RWPE2 (cell line): ENCODE data around the gene SH3YL1.

Source experiments
- ATAC-seq: fragments of 200-7000 bp; cut with Tn5 transposase; 3 replicates; pipeline ENCODE4 v1.9.1; 2021; ENCODE audit warnings: low read depth
- DNase-seq: peaks from one replicate; pipeline ENCODE4 v3.0.0-alpha.2; 2020; ENCODE audit warnings: low spot score
- H3K27ac ChIP-seq: fragments of 450-650 bp; 2 replicates; pipeline ENCODE4 v1.5.1; 2017; ENCODE audit warnings: mild to moderate bottlenecking; ENCODE audit not compliant: poor library complexity, severe bottlenecking
- H3K27me3 ChIP-seq: fragments of 250-450 bp; sonication (Bioruptor Pico); 2 replicates; pipeline ENCODE4 v1.5.1; 2021; ENCODE audit warnings: mild to moderate bottlenecking, moderate library complexity; ENCODE audit not compliant: insufficient read depth, poor library complexity, severe bottlenecking
- H3K36me3 ChIP-seq: fragments of 250-450 bp; sonication (Bioruptor Pico); 2 replicates; pipeline ENCODE4 v1.5.1; 2020; ENCODE audit warnings: low read depth, mild to moderate bottlenecking, moderate library complexity
- H3K4me1 ChIP-seq: fragments of 250-450 bp; sonication (Bioruptor Pico); 2 replicates; pipeline ENCODE4 v1.5.1; 2021; ENCODE audit warnings: mild to moderate bottlenecking, moderate library complexity; ENCODE audit not compliant: insufficient read depth, poor library complexity, severe bottlenecking
- H3K4me3 ChIP-seq: fragments of 250-450 bp; sonication (Bioruptor Pico); 2 replicates; pipeline ENCODE4 v1.5.1; 2021; ENCODE audit warnings: mild to moderate bottlenecking, moderate library complexity; ENCODE audit not compliant: severe bottlenecking
- H3K9me3 ChIP-seq: fragments of 250-450 bp; sonication (Bioruptor Pico); 2 replicates; pipeline ENCODE4 v1.5.1; 2021; ENCODE audit warnings: mild to moderate bottlenecking, moderate library complexity; ENCODE audit not compliant: severe bottlenecking
- TF ChIP-seq, protein P1 (sequence below): fragments of 450-650 bp; IDR thresholded peaks from one replicate; pipeline ENCODE4 v1.5.1; 2017; ENCODE audit warnings: mild to moderate bottlenecking, moderate library complexity; ENCODE audit not compliant: poor library complexity, severe bottlenecking

Gene SH3YL1

DNA sequence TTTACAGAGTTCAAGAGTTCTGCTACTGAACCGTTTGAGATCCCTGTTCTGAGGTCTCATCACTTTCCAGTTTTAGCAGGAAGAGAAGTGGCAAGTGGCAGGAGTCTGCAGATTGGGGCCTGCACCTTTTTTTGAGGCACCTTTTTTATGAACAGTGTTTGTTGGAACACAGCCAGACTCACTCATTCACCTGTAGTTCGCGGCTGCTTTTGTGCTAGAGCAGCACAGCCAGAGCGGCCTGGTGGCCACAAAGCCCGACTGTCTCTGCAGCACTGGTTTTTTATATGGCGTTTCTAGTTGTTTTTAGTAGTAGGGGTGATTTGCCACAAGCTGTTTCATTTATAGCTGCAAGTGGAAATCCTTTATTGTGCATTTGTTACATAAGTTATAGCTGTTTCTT lies 9.5 kb upstream of the SH3YL1 start:
- TF ChIP-seq, protein P1, sequence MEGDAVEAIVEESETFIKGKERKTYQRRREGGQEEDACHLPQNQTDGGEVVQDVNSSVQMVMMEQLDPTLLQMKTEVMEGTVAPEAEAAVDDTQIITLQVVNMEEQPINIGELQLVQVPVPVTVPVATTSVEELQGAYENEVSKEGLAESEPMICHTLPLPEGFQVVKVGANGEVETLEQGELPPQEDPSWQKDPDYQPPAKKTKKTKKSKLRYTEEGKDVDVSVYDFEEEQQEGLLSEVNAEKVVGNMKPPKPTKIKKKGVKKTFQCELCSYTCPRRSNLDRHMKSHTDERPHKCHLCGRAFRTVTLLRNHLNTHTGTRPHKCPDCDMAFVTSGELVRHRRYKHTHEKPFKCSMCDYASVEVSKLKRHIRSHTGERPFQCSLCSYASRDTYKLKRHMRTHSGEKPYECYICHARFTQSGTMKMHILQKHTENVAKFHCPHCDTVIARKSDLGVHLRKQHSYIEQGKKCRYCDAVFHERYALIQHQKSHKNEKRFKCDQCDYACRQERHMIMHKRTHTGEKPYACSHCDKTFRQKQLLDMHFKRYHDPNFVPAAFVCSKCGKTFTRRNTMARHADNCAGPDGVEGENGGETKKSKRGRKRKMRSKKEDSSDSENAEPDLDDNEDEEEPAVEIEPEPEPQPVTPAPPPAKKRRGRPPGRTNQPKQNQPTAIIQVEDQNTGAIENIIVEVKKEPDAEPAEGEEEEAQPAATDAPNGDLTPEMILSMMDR = no peak
- DNase-seq (no peak), ATAC-seq (no peak)
- H3K9me3 ChIP-seq = no peaks in the 10 kb centered on the region
- H3K27me3 ChIP-seq = no peaks in the 10 kb centered on the region
- H3K4me3 ChIP-seq = no peak overlapping the region
- no peaks in the 10 kb centered on the region for H3K4me1 ChIP-seq
- no peak overlapping the region for H3K27ac ChIP-seq
- H3K36me3 ChIP-seq = peaks cover 78% of the 10 kb centered on the region

DNA sequence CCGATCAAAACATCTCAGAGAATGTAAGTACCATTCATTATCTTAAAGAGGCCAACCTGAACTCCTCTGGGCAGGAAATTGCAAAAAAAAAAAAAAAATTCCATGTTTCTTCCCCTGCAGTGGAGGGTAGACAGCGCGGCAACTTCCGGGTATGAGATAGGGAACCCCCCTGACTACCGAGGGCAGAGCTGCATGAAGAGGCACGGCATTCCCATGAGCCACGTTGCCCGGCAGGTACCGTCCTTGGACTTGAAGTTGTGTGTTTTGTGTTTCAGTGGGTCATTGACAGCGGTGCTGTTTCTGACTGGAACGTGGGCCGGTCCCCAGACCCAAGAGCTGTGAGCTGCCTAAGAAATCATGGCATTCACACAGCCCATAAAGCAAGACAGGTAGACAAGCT lies 8.1 kb upstream of the SH3YL1 start:
- ATAC-seq (no peak), DNase-seq (no peak)
- Histone ChIP-seq H3K36me3 (peaks cover 73% of the 10 kb centered on the region), H3K4me1 (no peaks in the 10 kb centered on the region), H3K27ac (no peak overlapping the region), H3K27me3 (no peaks in the 10 kb centered on the region), H3K4me3 (no peak overlapping the region), H3K9me3 (no peaks in the 10 kb centered on the region)
- TF ChIP-seq, protein P1 = no peak

DNA sequence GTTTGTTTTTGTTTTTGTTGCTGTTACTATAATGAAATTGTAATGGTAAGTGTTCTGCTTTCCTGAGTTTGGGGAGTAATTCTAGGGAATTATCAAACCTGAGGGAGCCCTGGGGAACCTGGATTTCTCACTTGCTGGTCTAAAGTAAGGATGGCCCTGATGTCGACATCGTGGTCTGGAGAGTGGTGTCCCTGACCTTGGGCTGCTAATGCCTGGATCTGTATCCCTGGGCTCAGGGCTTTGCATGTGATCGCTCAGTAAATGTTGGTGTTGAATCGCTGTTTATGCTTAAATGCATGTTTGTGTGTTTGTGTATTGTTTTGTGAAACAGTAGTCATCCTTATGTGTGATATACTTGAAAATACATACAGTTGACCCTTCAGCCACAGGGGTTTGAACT lies 7.0 kb upstream of the SH3YL1 start:
- Histone ChIP-seq H3K27me3 (no peaks in the 10 kb centered on the region), H3K4me3 (no peak overlapping the region), H3K36me3 (peaks cover 63% of the 10 kb centered on the region), H3K27ac (no peak overlapping the region), H3K4me1 (peaks cover 9% of the 10 kb centered on the region), H3K9me3 (no peaks in the 10 kb centered on the region)
- TF ChIP-seq, protein P1 = no peak
- DNase-seq = no peak
- ATAC-seq = no peak

GRCh38 chr2:269356-270030 lies 5.7 kb upstream of the SH3YL1 start:
- Histone ChIP-seq H3K4me3 (no peak overlapping the region), H3K27ac (no peak overlapping the region), H3K9me3 (no peaks in the 10 kb centered on the region), H3K36me3 (peaks cover 49% of the 10 kb centered on the region), H3K27me3 (no peaks in the 10 kb centered on the region), H3K4me1 (peaks cover 12% of the 10 kb centered on the region)
- ATAC-seq (no peak), DNase-seq (no peak)
- TF ChIP-seq, protein P1 = no peak

DNA sequence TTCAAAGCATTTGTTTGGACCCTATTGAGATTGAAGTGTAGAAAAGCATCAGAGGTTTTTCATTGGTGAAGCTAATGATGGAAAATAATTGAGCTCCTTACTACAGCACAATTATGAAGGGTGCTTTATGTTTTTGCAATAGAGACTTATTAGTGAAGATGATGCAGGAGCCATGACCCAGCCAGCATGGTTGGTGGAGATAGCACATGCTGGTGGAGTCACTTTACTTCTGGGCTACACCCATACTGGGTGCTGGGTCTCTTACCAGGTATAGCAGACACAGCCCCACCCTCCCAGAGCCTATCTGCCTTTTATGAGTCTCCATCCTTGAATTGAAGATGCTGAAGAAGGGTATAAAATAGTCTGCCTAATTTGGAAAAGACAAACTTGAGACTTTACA lies 4.5 kb upstream of the SH3YL1 start:
- DNase-seq = no peak
- Histone ChIP-seq H3K4me1 (peaks cover 12% of the 10 kb centered on the region), H3K4me3 (no peak overlapping the region), H3K27ac (no peak overlapping the region), H3K9me3 (no peaks in the 10 kb centered on the region), H3K27me3 (no peaks in the 10 kb centered on the region), H3K36me3 (peaks cover 37% of the 10 kb centered on the region)
- no peak for ATAC-seq
- TF ChIP-seq, protein P1 = no peak
